Left forelimb (tissue), 1 donor: ENCODE measurements around the gene SYT15.

Experiments used
- DNase-seq: peaks from one replicate; pipeline ENCODE4 v3.0.0-alpha.2; 2018; ENCODE audit warnings: low spot score

SYT15 gene

DNA sequence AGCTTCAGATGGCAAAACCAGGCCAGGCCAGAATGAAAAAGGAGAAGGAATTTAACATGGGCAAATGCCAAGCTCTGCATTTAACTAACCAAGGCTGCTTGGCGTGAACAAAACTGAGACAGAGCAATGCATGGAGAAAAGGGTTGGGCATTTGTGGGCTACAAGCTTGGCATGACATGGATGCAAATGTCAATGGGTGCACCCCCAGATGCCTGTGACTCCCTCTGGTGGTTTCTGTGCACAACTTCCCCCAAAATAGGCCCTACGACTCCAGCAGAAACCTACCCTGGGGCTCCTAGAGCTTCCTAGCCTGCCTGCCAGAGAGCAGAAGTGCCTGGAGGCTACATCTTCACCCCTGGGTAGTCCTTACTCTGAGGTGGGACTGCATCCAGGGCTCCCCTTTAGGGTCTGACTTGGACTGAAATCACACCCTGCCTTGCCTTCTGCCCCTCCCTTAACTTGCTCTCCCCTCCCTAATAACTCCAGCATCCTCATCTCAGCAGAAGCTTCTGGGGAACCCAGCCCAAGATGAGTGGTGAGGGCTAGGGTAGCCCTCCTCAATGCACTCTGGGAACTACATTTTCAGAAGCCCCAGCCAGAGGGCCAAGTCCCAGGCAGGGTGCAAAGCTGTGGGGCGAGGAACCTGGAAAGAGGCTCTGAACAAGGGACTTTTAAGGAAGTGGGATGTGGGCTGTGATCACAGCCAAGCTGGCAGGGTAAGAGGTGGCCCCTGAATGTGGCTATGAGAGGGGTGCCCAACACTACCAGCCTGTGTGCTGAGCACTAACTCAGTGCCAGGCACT, 33.7 kb upstream of the SYT15 start:
- peak; percentile 65 for DNase-seq

DNA sequence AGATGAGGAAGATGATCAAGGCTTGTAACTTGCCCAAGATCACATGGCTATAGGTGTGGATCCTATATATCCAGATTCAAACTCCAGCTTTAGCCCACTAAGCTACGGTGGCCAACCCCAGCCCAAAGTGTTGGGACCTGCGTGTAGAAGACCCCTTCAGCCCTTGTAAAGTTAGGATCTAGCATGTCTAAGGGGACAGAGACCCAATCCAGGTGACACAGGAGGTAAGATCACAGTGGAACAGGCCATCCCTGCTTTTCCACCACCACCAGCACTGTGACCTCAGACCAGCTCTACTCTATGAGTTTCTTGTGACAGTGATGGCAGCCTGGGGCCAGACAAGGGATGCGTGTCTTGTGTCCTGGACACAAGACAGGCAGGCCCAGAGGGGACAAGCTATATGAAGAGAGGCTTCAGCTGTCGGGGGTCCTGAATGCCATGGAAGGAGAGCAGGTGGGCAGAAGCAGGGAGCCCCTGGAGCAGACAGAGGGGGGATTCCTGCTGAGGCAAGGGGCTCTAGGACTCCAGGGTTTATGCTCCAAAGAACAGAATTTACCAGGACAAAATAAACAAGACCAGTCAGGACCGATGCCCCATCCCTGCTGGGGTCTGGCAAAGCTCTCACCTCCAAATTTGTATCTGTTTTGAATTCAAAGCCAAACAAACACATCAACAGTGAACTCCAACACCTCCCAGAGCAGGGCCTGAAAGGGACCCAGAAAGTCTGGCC, 32.9 kb upstream of the SYT15 start:
- peak; percentile 66 for DNase-seq

DNA sequence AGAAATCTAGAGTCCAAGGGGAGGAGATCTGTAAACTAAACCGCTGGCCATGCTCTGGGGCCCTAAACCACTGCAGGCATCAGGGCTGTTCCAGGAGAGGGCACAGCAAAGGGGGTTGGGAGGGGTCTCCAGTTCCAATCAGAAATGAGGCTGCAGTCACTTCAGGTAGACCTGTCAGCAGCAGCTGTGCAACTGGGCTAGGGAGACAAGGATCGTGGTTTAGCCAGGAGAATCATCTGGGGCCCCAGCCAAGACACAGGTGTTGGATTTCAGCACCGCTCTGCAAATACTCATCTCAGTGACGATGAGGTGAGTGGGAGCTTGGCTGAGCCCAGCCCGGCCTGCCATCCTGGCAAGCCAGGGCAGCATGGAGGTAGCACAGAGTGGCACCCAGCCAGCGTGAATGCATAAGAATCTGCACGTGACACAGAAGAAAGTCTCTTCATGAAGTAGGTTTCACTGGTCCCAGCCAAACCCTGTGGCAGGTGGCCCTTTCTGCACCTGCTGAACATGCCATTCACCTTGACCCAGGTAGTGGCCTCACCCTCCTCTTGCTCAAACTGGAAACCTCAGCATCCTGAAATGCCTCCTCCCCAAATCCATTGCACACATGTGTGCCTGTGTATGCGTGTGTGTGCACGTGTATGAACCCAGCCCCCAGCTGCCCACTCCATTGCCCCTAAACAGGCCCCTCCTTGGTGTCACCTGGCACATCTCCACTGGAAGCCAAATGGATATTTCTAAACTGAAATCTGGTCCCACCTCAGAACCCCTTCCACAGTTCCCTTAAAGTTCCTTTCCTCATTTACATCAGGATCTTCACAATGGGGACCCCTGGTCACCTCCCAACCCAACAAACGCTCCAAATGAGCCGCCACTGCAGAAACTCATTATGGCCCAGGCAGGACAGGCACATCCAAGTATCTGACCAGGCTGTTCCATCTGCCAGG, 32.1 kb upstream of the SYT15 start:
- DNase-seq = peak; percentile 67

DNA sequence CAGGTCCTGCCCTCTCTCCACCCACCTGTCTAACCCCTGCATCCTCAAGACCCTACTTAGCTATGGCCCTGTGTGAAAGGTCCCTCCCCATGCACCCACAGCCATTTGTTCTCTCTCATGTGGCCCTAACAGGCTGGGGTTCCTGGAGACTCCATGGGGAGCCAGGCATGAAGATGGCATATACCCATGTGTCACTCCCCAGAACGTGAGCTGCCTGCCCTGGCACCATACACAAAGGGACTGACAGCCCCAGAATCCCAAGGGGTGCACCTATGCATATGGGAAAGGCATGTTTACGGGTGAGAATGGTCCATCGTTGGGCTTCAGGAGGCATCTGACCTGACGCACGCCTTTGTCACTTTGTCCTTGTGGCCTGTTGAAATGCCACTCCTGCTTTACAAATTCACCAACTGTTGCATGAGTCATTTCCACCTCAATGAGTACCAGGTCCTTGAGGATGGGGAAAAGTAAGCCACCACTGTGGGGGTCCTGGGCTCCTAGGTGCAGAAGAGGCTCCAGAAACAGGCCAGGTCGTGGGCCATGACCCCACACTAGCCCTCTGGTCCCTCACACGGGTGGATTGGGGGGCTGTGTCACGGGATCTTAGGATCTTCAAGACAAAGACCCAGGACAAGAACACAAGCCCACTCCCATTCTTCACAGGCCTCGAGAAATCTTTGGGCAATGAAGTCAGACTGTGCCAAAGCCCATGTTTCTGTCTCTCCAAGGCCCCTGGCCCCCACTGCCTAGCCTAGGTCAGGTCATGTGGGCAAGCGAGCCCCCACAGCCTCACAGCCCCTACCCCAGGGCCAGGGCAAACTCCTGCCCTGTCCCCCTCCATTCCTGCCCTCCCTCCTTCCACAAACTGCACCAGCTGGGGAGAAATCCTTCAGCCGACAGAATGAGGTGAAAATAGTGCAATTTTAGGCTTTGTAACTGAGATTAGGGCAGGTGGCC, 31.1 kb upstream of the SYT15 start:
- peak; percentile 69 for DNase-seq

DNA sequence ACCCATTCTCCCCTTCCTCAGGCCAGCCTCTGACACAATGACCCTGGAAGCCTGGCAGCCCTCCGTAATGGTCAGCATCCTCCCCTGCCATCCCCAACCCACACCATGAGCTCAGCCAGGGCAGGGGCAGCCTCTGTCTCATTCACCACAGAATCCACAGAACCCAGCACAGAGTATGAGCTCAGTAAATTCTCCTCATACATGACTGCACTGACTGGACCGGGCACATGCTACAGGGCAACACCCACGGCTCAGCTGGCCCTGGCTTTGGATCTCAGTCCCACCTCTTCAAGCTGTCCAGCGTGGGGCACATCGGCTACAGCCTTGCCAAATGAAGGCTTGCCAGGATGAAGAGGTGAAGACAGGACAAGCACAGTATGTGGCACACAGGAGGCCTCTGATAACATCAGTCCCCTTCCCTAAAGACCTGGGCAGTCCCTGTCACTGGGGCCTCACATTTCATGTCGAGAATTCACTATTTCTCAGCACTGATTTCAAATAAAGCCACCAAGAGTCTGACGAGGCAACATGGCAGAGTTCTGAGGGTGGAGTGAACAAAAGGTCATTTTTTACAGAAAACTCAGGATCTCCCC, 30.3 kb upstream of the SYT15 start:
- peak; percentile 65 for DNase-seq

DNA sequence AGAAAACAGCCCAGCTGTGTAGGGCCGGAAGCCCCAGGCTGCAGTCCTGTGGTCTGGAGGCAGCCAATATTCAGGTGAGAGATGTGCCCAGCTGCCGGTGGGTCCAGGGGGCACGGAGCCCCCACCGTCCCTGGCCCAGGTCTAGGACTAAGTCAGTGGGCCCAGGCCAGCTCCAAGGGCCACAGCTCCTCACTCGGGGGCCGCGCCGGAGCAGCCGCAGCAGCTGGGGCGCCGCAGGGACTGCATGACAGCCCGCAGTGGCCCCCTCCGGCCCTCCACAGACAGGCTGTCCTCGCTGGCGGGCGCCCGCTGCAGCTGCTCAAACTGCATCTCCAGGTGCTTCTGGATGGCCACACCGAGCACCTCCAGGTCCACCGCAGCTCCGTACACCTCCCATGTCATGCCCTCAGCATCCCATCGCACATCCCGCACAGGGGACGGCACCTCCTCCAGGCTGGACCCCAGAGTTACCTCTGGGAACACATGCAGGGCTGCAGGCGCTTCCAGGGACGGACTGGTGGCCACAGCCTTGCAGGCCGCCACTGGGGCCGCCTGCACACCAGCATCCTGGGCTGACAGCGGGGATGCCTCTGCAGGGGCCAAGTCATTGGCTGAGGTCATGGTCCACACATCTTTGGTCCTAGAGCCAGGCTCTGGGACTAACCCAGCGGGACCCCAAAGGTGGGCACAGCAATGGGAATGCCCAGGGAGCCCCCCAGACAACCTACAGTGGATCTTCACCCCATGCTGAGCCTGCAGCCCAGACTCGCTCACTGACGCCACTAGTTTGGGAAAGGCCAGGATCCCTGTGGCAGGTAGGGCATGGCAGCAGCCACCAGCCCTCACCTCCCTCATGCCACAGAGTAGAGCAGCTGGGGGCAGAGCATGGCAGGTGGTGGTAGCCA, 29.5 kb upstream of the SYT15 start:
- peak; percentile 70 for DNase-seq

DNA sequence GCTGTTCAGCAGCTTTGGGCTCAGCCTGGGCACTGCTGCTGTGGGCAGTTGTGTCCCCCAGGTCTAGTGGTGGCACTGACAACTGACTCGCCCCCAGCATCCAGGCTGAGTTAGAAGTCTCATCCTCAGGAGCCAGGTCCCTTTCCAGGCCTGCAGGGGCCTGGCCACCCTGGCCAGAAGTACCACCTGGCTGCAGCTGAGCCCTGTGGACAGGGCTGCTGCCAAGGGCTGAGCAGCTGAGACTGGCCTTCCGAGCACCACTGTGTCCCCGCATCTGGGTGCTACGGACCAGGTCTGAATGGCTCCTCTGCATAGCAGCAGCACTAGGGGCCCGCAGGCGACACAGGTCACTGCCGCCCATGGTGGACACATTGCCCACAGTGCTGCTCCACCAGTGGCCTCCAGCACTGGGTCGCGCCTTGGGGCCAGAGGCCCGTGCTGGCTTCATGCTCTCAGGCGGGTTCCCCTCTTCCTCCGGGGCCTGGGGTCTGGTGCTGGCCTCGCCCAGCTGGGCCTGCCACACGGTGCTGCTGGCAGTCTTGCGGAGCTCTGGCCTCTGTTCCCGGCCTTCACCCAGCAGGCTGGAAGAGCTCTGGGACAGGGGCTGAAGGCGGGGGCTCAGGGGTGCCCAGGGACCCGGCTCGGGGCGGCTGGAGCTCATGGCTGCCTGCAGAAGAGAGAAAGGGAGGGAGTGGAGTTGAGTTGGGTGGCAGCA, 28.7 kb upstream of the SYT15 start:
- peak; percentile 68 for DNase-seq

DNA sequence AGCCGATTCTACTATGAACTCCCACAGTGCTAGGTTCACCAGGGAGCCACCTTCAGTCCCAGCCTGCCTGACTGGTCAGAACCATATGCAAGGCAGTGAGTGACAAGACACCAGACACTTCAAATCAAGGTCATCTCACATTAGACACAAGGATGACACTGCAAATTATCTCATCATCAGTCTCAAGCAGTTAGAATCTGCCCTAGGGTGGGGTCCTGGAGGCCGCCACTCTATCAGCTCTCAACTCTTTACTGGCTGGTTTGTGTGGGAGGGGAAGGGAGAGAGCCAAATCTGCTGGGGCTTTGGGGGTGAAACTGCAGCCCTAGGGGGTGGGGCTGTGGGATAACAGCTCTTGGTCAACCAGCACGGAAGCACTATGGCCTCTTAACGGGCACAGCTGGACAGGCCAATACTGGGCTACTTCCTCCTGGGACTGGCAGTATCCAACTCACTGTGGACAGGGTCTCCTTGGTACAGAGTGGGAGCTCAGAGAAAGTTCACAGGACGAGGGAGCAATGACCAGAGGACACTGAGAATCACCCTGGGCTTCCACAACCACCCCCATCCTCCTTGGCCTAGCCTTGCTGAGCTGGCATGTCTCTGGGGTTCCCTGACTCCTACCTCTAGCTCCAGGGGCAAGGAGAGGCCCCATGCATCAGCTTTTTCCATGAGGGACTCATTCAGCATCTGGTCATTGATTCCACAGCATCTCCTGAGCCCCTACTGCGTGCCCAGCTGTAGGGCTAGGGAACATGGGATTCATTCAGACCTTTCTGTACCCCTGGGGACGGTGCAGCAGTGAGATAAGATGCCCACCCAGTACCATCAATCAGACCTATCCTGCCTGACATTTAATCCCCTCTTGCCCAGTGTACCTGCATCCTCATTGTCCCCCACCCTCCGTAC, 27.9 kb upstream of the SYT15 start:
- peak; percentile 65 for DNase-seq

DNA sequence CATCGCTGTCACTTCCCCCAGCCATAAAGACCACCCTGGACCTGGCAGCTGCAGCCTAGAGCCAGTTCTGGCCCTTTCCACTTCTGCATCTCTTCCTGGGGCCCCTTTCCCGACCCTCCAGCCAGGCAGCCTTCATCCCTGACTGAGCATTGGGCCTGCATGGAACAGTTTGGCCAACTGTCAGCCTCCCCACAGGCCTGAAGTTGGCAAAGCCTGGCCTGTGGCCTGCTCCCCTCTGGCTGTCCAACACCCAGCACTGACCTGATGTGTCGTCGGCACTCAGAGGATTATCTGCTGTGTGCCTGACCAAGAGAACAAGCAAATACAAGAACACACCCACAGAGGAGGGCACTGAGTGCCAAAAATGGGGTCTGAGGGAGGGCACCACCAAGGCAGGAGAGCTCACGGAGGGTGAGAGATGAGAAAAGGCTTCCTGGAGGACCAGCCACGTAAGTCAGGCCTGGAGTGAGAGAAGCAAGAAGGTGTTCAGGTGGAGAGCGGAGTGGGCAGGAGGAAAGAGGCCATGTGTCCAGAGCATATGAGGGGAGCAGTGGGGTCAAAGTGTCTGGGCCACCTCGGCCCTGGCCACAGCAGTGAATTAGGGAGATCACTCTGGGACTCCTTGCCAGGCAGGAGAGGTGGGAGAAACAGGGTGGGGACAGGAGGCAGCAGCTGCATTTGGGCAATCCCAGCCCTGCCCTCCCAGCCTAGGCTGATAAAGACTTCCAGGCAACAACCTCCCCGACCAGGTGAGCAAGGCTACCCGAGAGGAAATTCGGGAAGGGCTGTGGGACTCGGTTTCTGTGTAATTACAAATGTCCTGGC, 27.0 kb upstream of the SYT15 start:
- peak; percentile 65 for DNase-seq

DNA sequence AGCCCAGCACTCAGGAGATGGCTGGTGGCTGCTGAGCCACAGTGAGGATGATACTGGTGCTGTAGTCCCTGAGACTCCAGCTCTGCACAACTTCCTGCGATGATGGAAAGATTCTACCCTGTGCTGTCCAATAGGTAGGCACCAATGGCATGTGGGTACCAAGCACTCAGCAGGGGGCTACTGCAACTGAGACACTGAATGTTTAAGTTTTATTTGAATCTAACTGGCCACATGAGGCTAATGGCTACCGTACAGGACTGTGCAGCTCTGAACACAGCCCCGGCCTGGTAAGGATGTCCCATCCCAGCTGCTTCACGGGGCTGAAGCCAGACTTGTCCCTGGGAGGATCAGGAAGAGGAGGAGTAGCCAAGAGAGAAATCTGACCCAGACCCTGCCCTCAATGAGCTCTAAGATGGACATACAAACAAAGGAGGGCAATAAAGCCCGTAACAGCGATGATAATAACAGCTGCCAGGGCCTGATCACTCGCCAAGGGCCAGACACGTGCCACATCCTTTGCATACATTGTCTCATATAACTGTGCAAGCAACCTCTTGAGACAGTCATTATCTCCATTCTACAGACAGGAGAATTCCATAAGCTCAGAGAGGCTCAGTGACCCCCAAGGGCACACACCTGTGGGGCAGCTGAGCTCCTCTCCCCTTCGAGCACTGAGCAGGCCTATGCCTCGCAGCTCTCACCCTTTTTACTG, 26.2 kb upstream of the SYT15 start:
- DNase-seq = peak; percentile 68

DNA sequence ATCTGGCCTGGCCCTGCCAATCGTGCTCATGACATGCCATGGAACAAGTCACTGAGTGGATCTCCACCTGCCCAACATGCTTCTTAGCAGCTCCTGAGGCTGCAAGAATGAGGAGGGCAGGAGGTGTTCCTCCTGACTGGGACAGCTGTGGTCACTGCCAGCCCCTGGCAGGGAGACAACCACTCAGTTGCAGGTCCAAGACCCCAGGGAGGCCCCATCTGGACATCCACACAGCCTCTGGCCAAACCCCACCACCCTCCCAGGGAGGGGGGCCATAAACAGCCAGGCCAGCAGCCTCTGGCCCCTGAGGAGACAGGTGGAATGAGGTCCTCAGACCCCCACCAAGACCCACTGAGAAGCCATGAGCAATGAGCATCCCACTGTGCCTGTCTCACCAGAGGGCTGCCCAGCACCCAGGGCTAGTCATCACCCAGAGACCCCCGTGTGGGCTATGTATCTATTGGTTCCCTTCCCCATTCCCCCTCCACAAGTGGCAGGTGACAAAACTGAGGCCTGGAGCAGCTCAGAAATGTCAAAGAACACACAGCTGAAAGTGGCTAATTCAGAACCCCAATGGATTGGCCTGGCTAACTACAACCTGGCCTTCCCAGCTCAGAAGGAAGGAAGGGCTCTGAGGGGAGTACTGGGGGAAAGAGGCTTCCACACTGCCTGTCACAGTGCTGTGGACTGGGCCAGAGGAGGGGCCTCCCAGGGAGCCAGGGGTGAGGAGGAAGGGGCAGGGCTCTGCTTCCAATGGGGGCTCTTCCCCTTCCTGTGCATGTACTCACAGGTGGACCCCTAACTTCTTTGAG, 25.5 kb upstream of the SYT15 start:
- peak; percentile 64 for DNase-seq

DNA sequence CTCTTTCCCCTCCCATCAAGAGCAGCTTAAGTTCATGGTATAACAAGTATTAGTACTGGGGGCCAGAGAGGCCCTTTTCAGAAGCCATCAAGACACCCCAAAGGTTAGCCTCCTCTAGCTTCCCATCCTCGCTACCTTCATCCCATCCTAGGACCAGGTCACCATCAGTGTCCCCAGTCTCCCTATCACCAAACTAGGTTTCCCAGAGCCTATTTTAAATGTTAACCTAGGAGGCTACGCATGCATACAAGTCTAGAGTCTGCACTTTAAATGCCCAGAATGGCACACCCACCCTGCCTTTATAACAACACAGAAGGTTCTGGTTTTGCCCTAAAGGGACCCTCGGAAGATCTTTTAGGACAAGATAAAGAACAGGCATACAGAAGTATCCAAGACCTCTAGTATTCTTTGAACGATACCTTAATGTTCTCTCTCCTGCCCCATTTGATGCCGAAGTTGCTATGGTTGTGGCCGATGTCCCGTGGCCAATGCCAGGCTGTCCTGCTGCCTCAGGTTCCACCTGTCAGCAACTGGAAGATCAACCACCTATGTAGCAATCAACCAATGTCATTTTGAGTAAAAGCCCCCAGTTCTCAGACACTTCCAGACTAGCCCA, 24.7 kb upstream of the SYT15 start:
- DNase-seq = peak; percentile 50

DNA sequence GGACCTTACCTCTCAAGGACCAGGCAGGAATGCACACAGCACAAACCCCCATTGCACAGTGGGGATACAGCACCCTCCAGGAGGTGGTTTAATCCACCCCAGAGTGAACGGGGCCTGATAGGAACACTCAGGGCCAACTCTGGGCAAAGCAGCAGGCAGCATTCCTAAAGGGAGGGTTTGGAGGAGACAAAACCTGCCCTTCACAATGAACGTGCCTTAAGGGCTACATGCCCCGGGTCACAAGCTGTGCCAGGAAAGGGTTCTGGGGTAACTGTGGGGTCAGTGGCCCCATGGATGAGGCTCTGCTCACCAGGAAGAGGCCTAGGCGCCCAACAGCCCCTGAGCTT, 23.6 kb upstream of the SYT15 start:
- DNase-seq = peak; percentile 69

DNA sequence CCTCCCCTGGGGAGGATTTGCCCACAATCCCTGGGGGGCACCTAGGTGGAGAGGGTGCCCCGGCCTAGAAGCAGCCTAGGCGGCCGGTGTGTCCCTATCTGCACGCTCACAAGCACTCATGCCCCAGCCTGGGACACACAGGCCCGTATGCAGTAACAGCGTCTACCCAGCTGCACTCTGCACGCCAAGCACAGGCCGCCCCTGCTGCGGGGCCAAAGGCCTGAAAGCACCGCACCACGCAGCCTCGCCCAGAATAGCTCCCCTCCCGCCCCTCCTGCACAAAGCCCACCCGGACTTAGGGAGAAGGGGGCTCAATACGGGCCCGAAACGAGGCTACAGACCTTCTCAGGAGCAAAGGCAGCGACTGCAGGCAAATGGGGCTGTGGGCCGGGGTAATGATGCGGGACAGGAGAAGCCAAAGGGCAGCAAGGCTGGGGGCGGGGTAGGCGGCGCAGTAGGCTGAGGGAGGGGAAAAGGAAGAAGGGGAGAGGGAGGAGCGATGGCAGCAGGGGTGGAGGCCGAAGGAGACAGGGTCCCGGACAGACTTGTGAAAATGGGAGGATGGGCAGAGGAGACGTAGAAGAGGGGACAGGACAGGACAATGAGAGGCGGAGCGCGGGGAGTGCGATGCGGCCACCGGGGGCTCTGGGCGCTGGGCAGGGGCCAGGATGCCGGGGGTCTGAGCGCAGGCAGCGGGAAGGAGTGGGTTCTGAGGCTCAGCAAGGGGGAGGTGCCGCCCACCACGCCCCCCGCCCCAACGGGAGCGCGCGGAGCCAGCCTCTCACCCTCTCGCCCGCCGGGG, 23.0 kb upstream of the SYT15 start:
- peak; percentile 73 for DNase-seq
